Breast epithelium (tissue), 4 donors: ENCODE measurements around the gene PAK1. TPM values are rescaled to one million over a fixed set of nuclear protein-coding genes. Genes with fewer than 3 reads are reported as not detected.
"Not testable (repeated sequence)": the region's sequence is repeated elsewhere in the genome, so short reads cannot be mapped to it uniquely, and the experiment has no call there.

Source experiments
- DNase-seq, 2 donors: peaks; one replicate each; pipeline ENCODE4 v3.0.0-alpha.2; 2019; ENCODE audit warnings: low spot score in 2 of 2
- H3K27ac ChIP-seq, 2 donors: fragments of 200-600 bp; sonication (generic) in 1 of 2; one replicate each; pipeline ENCODE4 v1.5.1; 2016 to 2019; ENCODE audit warnings: mild to moderate bottlenecking in 1 of 2
- H3K27me3 ChIP-seq, 2 donors: fragments of 200-600 bp; sonication (generic) in 1 of 2; one replicate each; pipeline versions ENCODE4 v1.5.1 to v1.6.0; 2017 to 2019; ENCODE audit warnings: control low read depth in 1 of 2, mild to moderate bottlenecking in 1 of 2
- H3K36me3 ChIP-seq: fragments of 200-600 bp; one replicate; pipeline ENCODE4 v1.5.1; 2019
- H3K4me1 ChIP-seq, 2 donors: fragments of 200-600 bp; sonication (generic); one replicate each; pipeline ENCODE4 v1.5.1; 2016 to 2019; ENCODE audit warnings: control low read depth in 1 of 2
- H3K4me3 ChIP-seq, 3 donors: fragments of 200-600 bp; sonication (generic); 1 replicate in 2 of 3; 2 replicates in 1 of 3; pipeline ENCODE4 v1.5.1; 2016 to 2019; ENCODE audit warnings: mild to moderate bottlenecking in 3 of 3, moderate library complexity in 2 of 3
- H3K9me3 ChIP-seq, 2 donors: fragments of 200-600 bp; sonication (generic) in 1 of 2; one replicate each; pipeline ENCODE4 v1.5.1; 2016 to 2019; ENCODE audit warnings: control low read depth in 1 of 2
- POLR2A ChIP-seq: fragments of 450-650 bp; IDR thresholded peaks from one replicate; pipeline ENCODE4 v1.6.1; 2016; ENCODE audit warnings: antibody characterized with exemption, mild to moderate bottlenecking, moderate library complexity
- POLR2AphosphoS5 ChIP-seq, 3 donors: sonication (generic); formaldehyde crosslinking; IDR thresholded peaks; one replicate each; pipeline ENCODE4 v1.6.1; 2017; ENCODE audit warnings: antibody characterized with exemption in 3 of 3
- intact Hi-C: fragments of 100-400 bp; cut with DNase I; formaldehyde crosslinking; loops from one replicate; pipeline ENCODE4 v1.15.1; 2023; ENCODE audit warnings: low total_unique reads
- total RNA-seq, 3 donors: library from RNA; depleted of rRNA; stranded (reverse); fragments of >200 nt; gene quantifications; one replicate each; pipeline ENCODE4 v1.1.0, GENCODE V29; 2016
- TF ChIP-seq, protein P1 (sequence below), 3 donors: fragments of 450-650 bp; IDR thresholded peaks; one replicate each; pipeline ENCODE4 v1.5.1; 2016 to 2017; ENCODE audit warnings: antibody characterized with exemption in 3 of 3, mild to moderate bottlenecking in 3 of 3, moderate library complexity in 3 of 3

Gene PAK1
- total RNA-seq, 3 donors from 2014 or later: 23.2 to 59.6 (median 42.6) TPM

DNA sequence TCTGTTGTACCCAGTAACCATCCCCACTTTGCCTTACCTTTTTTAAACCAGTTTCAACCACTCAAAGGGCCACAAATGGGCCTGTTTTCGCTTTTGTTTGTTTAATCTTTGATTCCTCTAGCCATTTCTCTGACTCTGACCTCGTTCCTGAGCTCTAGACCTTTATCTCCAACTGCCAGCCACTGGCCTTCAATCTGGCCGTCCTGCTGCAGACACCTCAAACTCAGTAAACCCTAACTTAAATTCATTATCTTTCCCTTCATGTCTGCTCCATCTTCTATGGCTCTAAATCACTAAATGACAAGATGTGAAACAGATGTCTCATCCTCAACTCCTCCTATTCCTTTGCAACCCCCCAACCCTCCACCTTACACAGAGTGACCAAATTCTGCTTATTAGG lies 171.1 kb downstream of the PAK1 start:
- Histone ChIP-seq H3K27me3 (no peaks in the 10 kb centered on the region), H3K36me3 (no peaks in the 10 kb centered on the region), H3K4me3 (no peak overlapping the region), H3K4me1 (no peaks in the 10 kb centered on the region), H3K9me3 (no peaks in the 10 kb centered on the region), H3K27ac (no peak overlapping the region)
- no peak for DNase-seq
- no peak for TF ChIP-seq POLR2AphosphoS5 (IDR thresholded peaks at IDR 0.05)
- TF ChIP-seq POLR2A: no peak
- TF ChIP-seq, protein P1, sequence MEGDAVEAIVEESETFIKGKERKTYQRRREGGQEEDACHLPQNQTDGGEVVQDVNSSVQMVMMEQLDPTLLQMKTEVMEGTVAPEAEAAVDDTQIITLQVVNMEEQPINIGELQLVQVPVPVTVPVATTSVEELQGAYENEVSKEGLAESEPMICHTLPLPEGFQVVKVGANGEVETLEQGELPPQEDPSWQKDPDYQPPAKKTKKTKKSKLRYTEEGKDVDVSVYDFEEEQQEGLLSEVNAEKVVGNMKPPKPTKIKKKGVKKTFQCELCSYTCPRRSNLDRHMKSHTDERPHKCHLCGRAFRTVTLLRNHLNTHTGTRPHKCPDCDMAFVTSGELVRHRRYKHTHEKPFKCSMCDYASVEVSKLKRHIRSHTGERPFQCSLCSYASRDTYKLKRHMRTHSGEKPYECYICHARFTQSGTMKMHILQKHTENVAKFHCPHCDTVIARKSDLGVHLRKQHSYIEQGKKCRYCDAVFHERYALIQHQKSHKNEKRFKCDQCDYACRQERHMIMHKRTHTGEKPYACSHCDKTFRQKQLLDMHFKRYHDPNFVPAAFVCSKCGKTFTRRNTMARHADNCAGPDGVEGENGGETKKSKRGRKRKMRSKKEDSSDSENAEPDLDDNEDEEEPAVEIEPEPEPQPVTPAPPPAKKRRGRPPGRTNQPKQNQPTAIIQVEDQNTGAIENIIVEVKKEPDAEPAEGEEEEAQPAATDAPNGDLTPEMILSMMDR (IDR thresholded peaks at IDR 0.05): no peak
- intact Hi-C loops: no loop called here

- TF ChIP-seq, protein P1 (IDR thresholded peaks at IDR 0.05): no peak
- H3K27me3 ChIP-seq: no peaks in the 10 kb centered on the region
- no peak within 1 kb of the TSS for H3K4me3 ChIP-seq
- H3K36me3 ChIP-seq: no peaks in the 10 kb centered on the region
- no peak for DNase-seq
- H3K9me3 ChIP-seq: no peaks in the 10 kb centered on the region
- intact Hi-C loops: no loop called here
- no peaks in the 10 kb centered on the region for H3K4me1 ChIP-seq
- no peak within 1 kb of the TSS for H3K27ac ChIP-seq
Measured at GRCh38 chr11:77301510-77301909, 172.4 kb downstream of the PAK1 start, which contains the start of gene GDPD4. TSS of gene GDPD4 (minus strand) at chr11:77301686. CDS start at chr11:77285137, 16,549 bp downstream.

- Histone ChIP-seq H3K27ac (no peak overlapping the region), H3K27me3 (no peaks in the 10 kb centered on the region), H3K4me3 (no peak overlapping the region), H3K9me3 (no peaks in the 10 kb centered on the region), H3K36me3 (no peaks in the 10 kb centered on the region), H3K4me1 (no peaks in the 10 kb centered on the region)
- DNase-seq: no peak
- TF ChIP-seq POLR2AphosphoS5 (IDR thresholded peaks at IDR 0.05) (no peak), POLR2A (no peak)
- TF ChIP-seq, protein P1 (IDR thresholded peaks at IDR 0.05): no peak
- intact Hi-C loops: no loop called here
Measured at GRCh38 chr11:77300695-77301094, 173.2 kb downstream of the PAK1 start.

DNA sequence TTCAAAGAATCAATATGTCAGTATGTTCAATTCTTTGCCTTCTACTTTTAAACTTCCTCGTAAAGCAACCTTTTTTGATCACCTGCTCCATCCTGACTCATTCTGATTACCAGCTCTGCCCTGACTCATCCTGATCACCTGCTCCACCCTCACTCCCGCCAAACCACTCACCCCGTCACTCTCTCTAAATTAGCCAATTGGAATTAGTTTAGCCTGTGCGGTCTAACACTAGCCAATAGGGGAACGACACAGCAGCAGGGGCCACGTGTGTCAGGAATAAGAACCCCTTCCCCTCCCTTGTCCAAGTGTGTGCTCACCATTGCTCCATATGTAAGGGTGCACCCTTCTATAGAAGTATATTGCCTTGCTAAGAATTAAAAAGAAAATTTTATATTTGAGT lies 173.9 kb downstream of the PAK1 start:
- intact Hi-C loops, H3K27me3 ChIP-seq, H3K27ac ChIP-seq, DNase-seq, H3K36me3 ChIP-seq, H3K4me1 ChIP-seq, H3K9me3 ChIP-seq, H3K4me3 ChIP-seq: not testable (repeated sequence)

GRCh38 chr11:77299528-77299993 lies 174.3 kb downstream of the PAK1 start:
- H3K4me1 ChIP-seq: no peaks in the 10 kb centered on the region
- H3K27ac ChIP-seq: no peak overlapping the region
- intact Hi-C loops: no loop called here
- no peaks in the 10 kb centered on the region for H3K36me3 ChIP-seq
- no peak overlapping the region for H3K4me3 ChIP-seq
- no peak for DNase-seq
- no peaks in the 10 kb centered on the region for H3K9me3 ChIP-seq
- TF ChIP-seq POLR2A: no peak
- no peak for TF ChIP-seq POLR2AphosphoS5 (IDR thresholded peaks at IDR 0.05)
- TF ChIP-seq, protein P1 (IDR thresholded peaks at IDR 0.05): no peak
- no peaks in the 10 kb centered on the region for H3K27me3 ChIP-seq

- H3K27ac ChIP-seq: no peak overlapping the region
- no peaks in the 10 kb centered on the region for H3K36me3 ChIP-seq
- no peak for DNase-seq
- TF ChIP-seq, protein P1 (IDR thresholded peaks at IDR 0.05): no peak
- TF ChIP-seq POLR2A (no peak), POLR2AphosphoS5 (IDR thresholded peaks at IDR 0.05) (no peak)
- no peaks in the 10 kb centered on the region for H3K27me3 ChIP-seq
- intact Hi-C loops: no loop called here
- no peaks in the 10 kb centered on the region for H3K9me3 ChIP-seq
- no peaks in the 10 kb centered on the region for H3K4me1 ChIP-seq
- no peak overlapping the region for H3K4me3 ChIP-seq
Measured at GRCh38 chr11:77294040-77294439, 179.9 kb downstream of the PAK1 start.
